HG03354 (cell line): ENCODE data around the gene HIPK2.

Experiments
- ATAC-seq: cut with Tn5 transposase; IDR thresholded peaks from one replicate; pipeline ENCODE4 v1.9.1; 2021; ENCODE audit warnings: mild to moderate bottlenecking; ENCODE audit not compliant: unreplicated experiment, poor library complexity, severe bottlenecking

Gene HIPK2

DNA sequence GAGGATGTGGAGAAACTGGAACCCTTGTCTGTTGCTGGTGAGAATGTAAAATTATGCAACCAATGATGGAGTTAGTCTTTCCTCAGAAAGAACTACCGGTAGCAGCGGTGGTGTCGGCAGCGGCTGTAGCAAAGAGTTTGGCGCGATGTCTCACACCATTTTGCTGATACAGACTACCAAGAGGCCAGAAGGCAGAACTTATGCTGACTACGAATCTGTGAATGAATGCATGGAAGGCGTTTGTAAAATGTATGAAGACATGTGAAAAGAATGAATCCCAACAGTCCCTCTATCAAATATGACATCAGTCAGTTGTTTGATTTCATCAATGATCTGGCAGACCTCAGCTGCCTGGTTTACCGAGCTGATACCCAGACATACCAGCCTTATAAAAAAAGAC lies 243.7 kb downstream of the HIPK2 start:
- no peak for ATAC-seq

DNA sequence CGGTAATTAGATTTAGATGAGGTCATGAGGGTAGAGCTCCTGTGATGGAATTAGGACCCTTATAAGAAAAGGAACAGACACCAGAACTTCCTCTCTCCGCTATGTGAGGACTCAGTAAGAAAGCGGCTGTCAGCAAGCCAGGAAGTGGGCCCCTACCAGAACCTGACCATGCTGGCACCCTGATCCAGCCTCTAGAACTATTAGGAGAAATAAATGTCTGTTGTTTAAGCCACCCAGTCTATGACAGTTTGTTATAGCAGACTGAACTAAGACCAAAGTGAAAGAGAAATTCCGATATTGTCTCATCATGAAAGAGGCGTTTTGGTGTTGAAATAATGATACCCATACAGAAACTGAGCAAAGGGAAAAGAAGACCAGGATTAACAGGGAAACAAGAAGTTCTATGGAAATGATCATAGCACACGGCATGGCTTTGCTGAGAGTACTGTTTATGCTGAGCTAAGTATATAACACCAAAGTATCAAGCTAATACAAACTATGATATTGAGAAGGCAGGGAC lies 245.1 kb downstream of the HIPK2 start:
- ATAC-seq = no peak

DNA sequence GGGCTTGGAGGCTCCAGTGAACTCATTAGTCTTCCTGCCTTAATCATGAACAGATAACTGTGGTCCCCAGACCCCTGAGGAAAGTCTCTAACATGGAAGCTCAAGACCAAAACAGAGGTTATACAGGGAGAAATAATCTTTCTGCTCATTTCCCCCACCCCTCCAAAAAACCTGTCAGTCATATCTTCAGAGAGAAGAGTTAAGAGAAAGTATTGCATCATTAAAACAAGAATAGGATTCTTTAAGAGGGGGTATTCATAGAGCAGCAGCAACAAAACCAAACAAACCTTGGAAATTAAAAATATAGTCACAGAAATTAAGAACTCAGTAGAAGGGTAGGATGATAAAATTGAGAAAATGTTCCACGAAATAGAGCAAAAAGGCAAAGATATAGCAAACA lies 246.7 kb downstream of the HIPK2 start:
- ATAC-seq = no peak

DNA sequence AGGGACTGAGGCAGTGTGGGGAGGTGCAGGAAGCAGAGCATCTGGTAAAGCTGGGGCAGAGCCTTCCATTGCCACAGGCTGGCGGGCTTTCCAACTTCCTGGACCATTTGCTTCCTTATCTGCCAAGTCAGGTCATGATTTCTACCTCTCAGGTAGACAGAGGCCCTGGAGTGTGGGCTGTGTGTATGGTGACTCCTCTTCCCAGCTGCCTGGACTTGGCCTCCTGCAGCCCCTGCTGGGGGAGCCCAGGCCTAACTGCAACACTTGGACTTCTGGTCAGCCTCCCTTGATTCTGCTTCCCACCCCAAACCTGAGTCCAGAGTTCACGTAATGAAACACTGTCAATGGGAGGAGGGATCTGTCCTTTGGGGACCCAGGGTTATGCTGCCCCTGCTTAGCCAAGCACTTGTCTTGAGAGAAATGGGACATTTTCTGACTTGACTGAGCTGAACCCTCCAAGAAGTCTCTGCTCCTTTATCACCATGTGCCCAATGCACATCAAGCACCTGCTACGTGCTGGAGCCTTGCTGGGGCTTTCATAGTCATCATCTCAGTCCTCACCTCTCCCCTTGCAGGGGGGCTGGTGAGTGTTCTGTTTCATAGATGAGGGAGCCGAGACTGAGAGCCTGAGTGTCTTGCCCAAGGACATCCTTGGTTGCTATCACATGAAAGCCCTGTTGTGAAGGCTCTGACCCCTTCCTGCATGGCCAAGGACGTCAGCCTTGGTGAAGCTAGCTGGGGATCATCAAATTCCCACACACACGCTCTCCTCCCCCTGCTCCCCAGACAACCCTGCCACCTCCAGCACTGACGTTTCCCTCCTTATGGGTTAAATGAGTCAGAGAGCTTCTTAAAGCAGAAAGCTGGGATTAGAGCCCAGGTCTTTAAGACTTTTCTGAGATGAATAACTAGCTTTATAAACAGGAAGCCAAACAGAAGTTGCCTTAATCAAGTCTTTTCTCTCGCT lies 250.9 kb downstream of the HIPK2 start:
- ATAC-seq = no peak

DNA sequence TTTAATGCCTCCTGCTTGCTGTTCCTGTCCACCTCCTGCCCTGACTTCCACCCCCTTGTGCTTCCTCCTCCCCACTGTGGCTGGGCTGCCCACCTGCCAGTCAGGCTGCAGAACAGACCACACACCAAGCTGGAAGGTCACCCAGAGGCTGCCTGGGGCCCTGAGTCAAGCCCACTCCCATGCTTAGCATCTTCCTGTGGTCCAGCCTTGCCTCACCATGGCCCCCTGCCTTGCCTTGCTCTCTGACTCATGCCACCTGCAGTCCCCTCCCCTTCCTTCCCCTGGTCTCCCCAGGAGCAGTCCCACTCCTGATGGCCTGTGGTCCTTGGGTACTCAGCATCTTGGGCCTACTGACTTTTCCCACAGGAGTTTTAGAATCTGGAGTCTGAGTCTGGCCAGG lies 252.0 kb downstream of the HIPK2 start:
- no peak for ATAC-seq

DNA sequence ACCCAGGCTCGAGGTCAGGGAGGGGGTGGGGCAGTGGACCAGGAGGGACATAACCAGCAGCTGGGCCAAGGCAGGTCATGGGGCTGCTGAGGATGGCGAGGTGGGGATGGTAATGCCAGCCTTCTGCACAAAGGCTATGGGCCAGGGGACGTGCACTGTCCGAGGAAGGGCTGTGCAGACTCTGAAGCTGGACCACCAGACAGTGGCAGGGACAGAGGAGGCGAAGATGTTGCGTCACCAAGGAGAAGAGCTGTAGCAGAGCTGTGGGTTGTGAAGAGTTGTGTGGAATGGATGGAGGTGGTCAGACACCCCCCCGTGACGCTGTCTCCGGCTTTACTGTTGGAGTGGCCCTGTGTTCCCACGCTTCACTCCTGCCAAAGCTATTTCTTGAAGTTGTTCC lies 252.6 kb downstream of the HIPK2 start:
- no peak for ATAC-seq

DNA sequence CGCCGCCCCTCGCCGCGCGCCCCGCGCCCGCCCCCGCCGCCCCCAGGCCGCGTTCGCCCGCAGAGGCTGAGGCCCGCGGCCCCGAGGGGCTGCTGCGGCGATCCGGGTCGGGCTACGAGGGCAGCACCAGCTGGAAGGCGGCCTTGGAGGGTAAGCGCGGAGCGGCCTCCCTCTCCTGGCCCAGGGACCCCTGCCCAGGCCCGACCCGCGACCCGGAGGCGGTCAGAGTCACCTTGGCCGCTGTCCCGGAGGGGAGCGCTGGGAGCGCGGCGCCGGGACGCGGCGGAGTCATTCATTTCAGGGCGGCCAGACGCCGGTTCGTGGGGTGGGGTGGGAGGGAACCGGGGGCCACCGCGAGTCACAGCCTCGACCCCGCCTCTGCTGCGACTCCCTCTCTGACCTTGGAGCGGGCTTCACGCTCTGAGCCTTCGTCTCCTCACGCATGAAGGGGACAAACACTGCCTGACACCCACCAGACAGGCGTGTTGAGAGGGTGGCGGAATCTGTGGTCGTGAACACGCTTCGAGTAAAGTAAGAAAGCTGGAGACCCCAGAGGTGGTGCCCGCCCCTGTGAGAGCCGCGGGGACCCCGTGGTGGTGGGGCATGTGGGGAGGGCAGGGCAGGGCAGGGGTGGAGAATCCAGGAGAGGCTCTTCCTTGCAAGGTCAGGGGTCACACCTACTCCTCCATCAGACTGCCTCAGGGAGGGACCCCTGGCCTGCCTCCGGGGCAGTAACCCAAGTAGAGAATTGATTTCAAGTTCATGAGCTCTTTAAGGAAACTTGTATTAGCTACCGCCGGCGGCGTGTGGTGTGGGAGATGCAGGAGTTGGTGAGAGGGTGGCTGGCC lies 253.6 kb downstream of the HIPK2 start:
- no peak for ATAC-seq

DNA sequence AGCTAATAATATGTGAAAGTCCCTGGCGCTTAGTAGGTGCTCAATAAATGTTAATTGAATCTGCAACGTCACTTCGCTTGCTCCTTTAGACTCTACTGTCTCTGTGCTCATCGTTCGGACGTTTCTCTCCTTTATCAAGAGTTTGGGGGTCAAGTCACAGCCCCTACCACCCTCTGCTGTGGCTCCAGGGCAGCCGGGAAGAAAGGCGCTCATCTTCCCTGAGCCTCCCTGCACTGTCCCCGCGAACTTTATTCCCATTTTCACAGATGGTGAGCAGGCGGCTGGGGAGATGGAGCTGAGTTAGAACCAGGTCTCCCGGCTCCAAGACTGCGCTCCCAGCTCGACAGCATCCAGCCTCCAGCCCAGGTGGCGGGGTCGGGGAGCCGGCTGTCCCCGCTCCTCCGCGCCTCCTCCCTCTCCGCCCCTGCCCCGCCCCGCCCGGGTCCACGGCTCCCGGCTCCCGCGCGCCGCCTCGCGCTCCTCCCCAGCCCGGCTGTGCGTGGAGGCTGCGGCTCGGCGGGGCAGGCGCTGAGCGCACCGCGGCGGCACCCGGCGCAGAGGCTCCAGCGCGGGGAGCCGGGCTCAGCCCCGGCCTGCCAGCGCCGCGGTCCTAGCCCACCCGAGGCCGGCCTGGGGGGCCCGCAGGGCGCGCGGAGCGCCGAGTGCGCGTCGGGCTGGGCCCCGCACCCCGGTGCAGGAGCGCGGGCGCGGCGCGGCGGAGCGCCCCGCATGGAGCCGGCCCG lies 254.4 kb downstream of the HIPK2 start, which contains the start of gene CLEC2L:
Gene CLEC2L, plus strand, starts transcription at position 487 of the 743 bp plus-strand sequence. Its CDS starts 243 bp downstream, at position 730.
- no peak for ATAC-seq

DNA sequence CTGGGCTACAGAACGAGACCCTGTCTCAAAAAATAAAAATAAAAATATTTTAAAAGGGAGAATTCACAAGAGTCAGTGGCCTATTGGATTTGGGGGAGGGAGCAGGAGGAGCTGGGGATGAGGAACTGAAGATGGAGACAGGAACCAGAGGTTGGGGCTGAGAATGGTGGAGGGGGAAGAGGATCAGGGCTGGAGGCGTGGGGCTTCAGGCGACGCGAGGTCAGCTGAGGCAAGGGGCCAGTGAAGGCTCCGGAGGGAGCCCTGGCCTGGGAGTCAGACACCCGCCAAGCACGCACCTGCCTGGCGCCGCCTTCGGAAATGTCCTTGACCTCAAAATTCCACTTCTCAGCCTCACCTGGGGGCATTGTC lies 255.0 kb downstream of the HIPK2 start:
- no peak for ATAC-seq

DNA sequence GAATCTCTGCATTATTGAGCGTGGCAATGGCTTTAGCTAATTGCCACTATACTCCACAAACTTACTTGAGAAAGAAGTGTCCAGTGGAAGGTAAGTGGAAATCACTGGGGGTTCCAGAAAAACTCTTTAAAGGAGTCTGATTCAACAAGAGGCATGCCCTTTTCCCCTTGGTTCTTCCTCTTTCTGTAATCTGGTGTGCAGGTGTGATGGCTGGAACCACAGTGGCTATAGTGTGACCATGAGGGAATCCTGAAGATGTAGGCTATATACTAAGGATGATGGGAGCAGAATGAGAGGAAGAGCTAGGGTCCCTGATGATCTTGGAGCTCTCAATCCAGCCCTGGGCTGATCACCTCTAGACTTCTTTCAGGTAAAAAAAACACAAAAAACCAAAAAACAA lies 256.4 kb downstream of the HIPK2 start:
- no peak for ATAC-seq

DNA sequence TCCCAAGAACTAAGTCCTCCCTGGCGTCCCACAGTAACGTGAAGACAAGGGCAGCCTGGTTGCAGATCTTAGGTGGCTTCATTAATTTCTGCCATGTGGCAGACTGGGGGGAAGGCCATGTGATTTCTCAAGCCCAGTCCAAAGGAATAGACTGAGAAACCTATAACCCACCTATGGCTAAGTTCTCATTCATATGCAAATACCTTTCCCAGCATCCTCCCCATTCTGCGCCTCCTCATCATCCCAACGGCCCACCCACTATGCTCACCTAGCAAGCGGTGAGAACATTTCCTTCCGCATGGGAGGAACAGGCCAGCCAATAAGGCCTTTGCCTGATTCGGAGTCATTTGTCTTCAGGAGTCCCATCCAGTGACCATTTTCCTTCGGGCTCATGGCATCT lies 262.5 kb downstream of the HIPK2 start:
- no peak for ATAC-seq
